ENCODE results near the gene AKAP7.
"Not testable (repeated sequence)": the region's sequence is repeated elsewhere in the genome, so short reads cannot be mapped to it uniquely, and the experiment has no call there.

The AKAP7 gene

GRCh38 chr6:131135244-131136020, at the start of gene AKAP7:
TSS of gene AKAP7 (plus strand) at chr6:131135467. CDS start at chr6:131135764, 297 bp downstream.
- no peak for DNase-seq

- DNase-seq = not testable (repeated sequence)
Measured at GRCh38 chr6:131090339-131090738, 44.9 kb upstream of the AKAP7 start.

GRCh38 chr6:131091944-131092343, 43.3 kb upstream of the AKAP7 start:
- DNase-seq = not testable (repeated sequence)

- DNase-seq = no peak
Measured at GRCh38 chr6:131093334-131093733, 41.9 kb upstream of the AKAP7 start.

GRCh38 chr6:131096786-131097185, 38.5 kb upstream of the AKAP7 start:
- DNase-seq = no peak

GRCh38 chr6:131101911-131102680, 33.2 kb upstream of the AKAP7 start:
- no peak for DNase-seq

GRCh38 chr6:131103296-131103695, 32.0 kb upstream of the AKAP7 start:
- DNase-seq = no peak

- DNase-seq = no peak
Measured at GRCh38 chr6:131103901-131104300, 31.4 kb upstream of the AKAP7 start.

- DNase-seq = no peak
Measured at GRCh38 chr6:131107151-131107550, 28.1 kb upstream of the AKAP7 start.

GRCh38 chr6:131112249-131112648, 23.0 kb upstream of the AKAP7 start:
- no peak for DNase-seq

GRCh38 chr6:131115651-131116050, 19.6 kb upstream of the AKAP7 start:
- DNase-seq = no peak

- no peak for DNase-seq
Measured at GRCh38 chr6:131116321-131116720, 18.9 kb upstream of the AKAP7 start.

GRCh38 chr6:131116755-131117360, 18.4 kb upstream of the AKAP7 start:
- DNase-seq = no peak

GRCh38 chr6:131117878-131118277, 17.4 kb upstream of the AKAP7 start:
- DNase-seq = no peak

- DNase-seq = no peak
Measured at GRCh38 chr6:131122007-131122406, 13.3 kb upstream of the AKAP7 start.

GRCh38 chr6:131122516-131122915, 12.8 kb upstream of the AKAP7 start:
- no peak for DNase-seq

- DNase-seq = no peak
Measured at GRCh38 chr6:131124336-131125071, 10.8 kb upstream of the AKAP7 start.

GRCh38 chr6:131125431-131125830, 9.8 kb upstream of the AKAP7 start:
- DNase-seq = no peak

- DNase-seq = no peak
Measured at GRCh38 chr6:131129689-131130553, 5.3 kb upstream of the AKAP7 start.

- no peak for DNase-seq
Measured at GRCh38 chr6:131130554-131130940, 4.7 kb upstream of the AKAP7 start.

- no peak for DNase-seq
Measured at GRCh38 chr6:131132360-131132759, 2.9 kb upstream of the AKAP7 start.

All from NCI-H2171 treated with DMSO at 0.1 percent for 48 hours (cell line).